A172 (cell line): ENCODE measurements around the gene MLIP. TPM values are rescaled to one million over a fixed set of nuclear protein-coding genes. Genes with fewer than 3 reads are reported as not detected.
"Not testable (repeated sequence)": the region's sequence is repeated elsewhere in the genome, so short reads cannot be mapped to it uniquely, and the experiment has no call there.

Source experiments
- DNase-seq: peaks from one replicate; pipeline ENCODE4 v3.0.0-alpha.2; 2015; ENCODE audit warnings: low spot score
- total RNA-seq: library from RNA; depleted of rRNA; stranded (reverse); fragments of >200 nt; shearing (Covaris generic); gene quantifications from 2 replicates; pipeline ENCODE4 v1.2.3, GENCODE V29; 2014

MLIP gene
- total RNA-seq, 1 experiment from 2014 or later, result 1.1 TPM

GRCh38 chr6:54217018-54217417 lies 105.8 kb downstream of the MLIP start:
- DNase-seq, result no peak

GRCh38 chr6:54222217-54222616 lies 111.0 kb downstream of the MLIP start:
- DNase-seq, result no peak

GRCh38 chr6:54232703-54233102 lies 121.5 kb downstream of the MLIP start:
- DNase-seq, result no peak

- no peak for DNase-seq
Observed at GRCh38 chr6:54234539-54234938, 123.3 kb downstream of the MLIP start.

GRCh38 chr6:54236984-54237383 lies 125.7 kb downstream of the MLIP start:
- DNase-seq, result no peak

- no peak for DNase-seq
Observed at GRCh38 chr6:54238396-54238795, 127.2 kb downstream of the MLIP start.

- no peak for DNase-seq
Observed at GRCh38 chr6:54243699-54244098, 132.5 kb downstream of the MLIP start.

- DNase-seq, result peak; percentile 14
Observed at GRCh38 chr6:54244430-54244829, 133.2 kb downstream of the MLIP start.

- no peak for DNase-seq
Observed at GRCh38 chr6:54245265-54245664, 134.0 kb downstream of the MLIP start.

- DNase-seq, result no peak
Observed at GRCh38 chr6:54248319-54248718, 137.1 kb downstream of the MLIP start.

- no peak for DNase-seq
Observed at GRCh38 chr6:54248994-54249393, 137.8 kb downstream of the MLIP start.

GRCh38 chr6:54249812-54250211 lies 138.6 kb downstream of the MLIP start:
- DNase-seq, result not testable (repeated sequence)

GRCh38 chr6:54252496-54252895 lies 141.3 kb downstream of the MLIP start:
- DNase-seq, result no peak

- no peak for DNase-seq
Observed at GRCh38 chr6:54252916-54253315, 141.7 kb downstream of the MLIP start.

- DNase-seq, result no peak
Observed at GRCh38 chr6:54254886-54255285, 143.6 kb downstream of the MLIP start.

GRCh38 chr6:54255886-54256285 lies 144.6 kb downstream of the MLIP start:
- no peak for DNase-seq

- no peak for DNase-seq
Observed at GRCh38 chr6:54260025-54260424, 148.8 kb downstream of the MLIP start.

GRCh38 chr6:54262499-54262898 lies 151.3 kb downstream of the MLIP start:
- no peak for DNase-seq

GRCh38 chr6:54262971-54263370 lies 151.7 kb downstream of the MLIP start:
- no peak for DNase-seq

- DNase-seq, result no peak
Observed at GRCh38 chr6:54264581-54265272, 153.5 kb downstream of the MLIP start.

- DNase-seq, result no peak
Observed at GRCh38 chr6:54266400-54266923, 155.2 kb downstream of the MLIP start.

- DNase-seq, result peak; percentile 45
Observed at GRCh38 chr6:54267798-54268197, 156.6 kb downstream of the MLIP start.

GRCh38 chr6:54273214-54273820 lies 162.1 kb downstream of the MLIP start:
- no peak for DNase-seq
